Measurements from ENCODE around the gene DNAH6.
"Not testable (repeated sequence)": the region's sequence is repeated elsewhere in the genome, so short reads cannot be mapped to it uniquely, and the experiment has no call there.

The DNAH6 gene

GRCh38 chr2:84516234-84516986 lies at the start of gene DNAH6:
Gene DNAH6, plus strand, starts transcription at chr2:84516498. Its CDS starts 1,329 bp downstream, at chr2:84517827.
- DNase-seq, result peak; percentile 85

GRCh38 chr2:84467389-84467788 lies 48.9 kb upstream of the DNAH6 start:
- DNase-seq, result no peak

- DNase-seq, result not testable (repeated sequence)
These were observed 43.9 kb upstream of the DNAH6 start for GRCh38 chr2:84472423-84472822.

- DNase-seq, result no peak
These were observed 43.3 kb upstream of the DNAH6 start for GRCh38 chr2:84472856-84473565.

- DNase-seq, result no peak
These were observed 42.1 kb upstream of the DNAH6 start for GRCh38 chr2:84474176-84474575.

GRCh38 chr2:84477886-84478285 lies 38.4 kb upstream of the DNAH6 start:
- no peak for DNase-seq

- no peak for DNase-seq
These were observed 37.4 kb upstream of the DNAH6 start for GRCh38 chr2:84478867-84479266.

GRCh38 chr2:84481702-84482101 lies 34.6 kb upstream of the DNAH6 start:
- no peak for DNase-seq

- no peak for DNase-seq
These were observed 33.7 kb upstream of the DNAH6 start for GRCh38 chr2:84482603-84483002.

GRCh38 chr2:84483320-84483719 lies 33.0 kb upstream of the DNAH6 start:
- DNase-seq, result no peak

GRCh38 chr2:84486441-84487115 lies 29.7 kb upstream of the DNAH6 start:
- no peak for DNase-seq

- no peak for DNase-seq
These were observed 28.9 kb upstream of the DNAH6 start for GRCh38 chr2:84487298-84487996.

GRCh38 chr2:84491256-84491655 lies 25.0 kb upstream of the DNAH6 start:
- DNase-seq, result no peak

GRCh38 chr2:84491741-84492140 lies 24.6 kb upstream of the DNAH6 start:
- DNase-seq, result no peak

GRCh38 chr2:84492571-84492970 lies 23.7 kb upstream of the DNAH6 start:
- no peak for DNase-seq

GRCh38 chr2:84493514-84493913 lies 22.8 kb upstream of the DNAH6 start:
- no peak for DNase-seq

- no peak for DNase-seq
These were observed 22.2 kb upstream of the DNAH6 start for GRCh38 chr2:84494070-84494469.

GRCh38 chr2:84495539-84496146 lies 20.7 kb upstream of the DNAH6 start:
- peak; percentile 63 for DNase-seq

GRCh38 chr2:84496386-84496785 lies 19.9 kb upstream of the DNAH6 start:
- no peak for DNase-seq

GRCh38 chr2:84497285-84497684 lies 19.0 kb upstream of the DNAH6 start:
- DNase-seq, result no peak

GRCh38 chr2:84498150-84498799 lies 18.0 kb upstream of the DNAH6 start:
- DNase-seq, result no peak

- DNase-seq, result not testable (repeated sequence)
These were observed 5.3 kb upstream of the DNAH6 start for GRCh38 chr2:84511024-84511423.
